Parathyroid adenoma (tissue), 2 donors: ENCODE data around the gene CHD3.
A peak's percentile ranks its signal among the peaks of the same experiment; 100 is the strongest.

Experiments used
- H2AFZ ChIP-seq: fragments of 300-600 bp; sonication (generic); one replicate; pipeline ENCODE4 v1.7.0; 2017; ENCODE audit warnings: antibody characterized with exemption, mild to moderate bottlenecking
- H3K27ac ChIP-seq: fragments of 300-600 bp; sonication (generic); one replicate; pipeline ENCODE4 v1.7.0; 2017
- H3K27me3 ChIP-seq: fragments of 300-600 bp; sonication (generic); one replicate; pipeline ENCODE4 v1.7.0; 2017; ENCODE audit warnings: low read length; ENCODE audit not compliant: control insufficient read depth, insufficient read depth
- H3K36me3 ChIP-seq: fragments of 300-600 bp; sonication (generic); one replicate; pipeline ENCODE4 v1.7.0; 2017; ENCODE audit warnings: low read length; ENCODE audit not compliant: control insufficient read depth, insufficient read depth
- H3K4me1 ChIP-seq: fragments of 300-600 bp; sonication (generic); one replicate; pipeline ENCODE4 v1.7.0; 2017; ENCODE audit warnings: control low read depth
- H3K4me2 ChIP-seq: fragments of 300-600 bp; sonication (generic); one replicate; pipeline ENCODE4 v1.7.0; 2017; ENCODE audit warnings: low read length
- H3K4me3 ChIP-seq: fragments of 300-600 bp; sonication (generic); one replicate; pipeline ENCODE4 v1.7.0; 2017; ENCODE audit warnings: low read depth, low read length
- H3K79me2 ChIP-seq: fragments of 300-600 bp; sonication (generic); one replicate; pipeline ENCODE4 v1.7.0; 2017; ENCODE audit warnings: control low read depth
- H3K9ac ChIP-seq: fragments of 300-600 bp; sonication (generic); one replicate; pipeline ENCODE4 v1.7.0; 2017; ENCODE audit warnings: mild to moderate bottlenecking
- H3K9me3 ChIP-seq: fragments of 300-600 bp; sonication (generic); one replicate; pipeline ENCODE4 v1.7.0; 2017; ENCODE audit warnings: low read length; ENCODE audit not compliant: control insufficient read depth
- TF ChIP-seq, protein P1 (sequence below): fragments of 300-600 bp; sonication (generic); IDR thresholded peaks from one replicate; pipeline ENCODE4 v1.7.0; 2017; ENCODE audit warnings: antibody characterized with exemption, mild to moderate bottlenecking
- donor health status: primary hyperparathyroidism.

Gene CHD3

DNA sequence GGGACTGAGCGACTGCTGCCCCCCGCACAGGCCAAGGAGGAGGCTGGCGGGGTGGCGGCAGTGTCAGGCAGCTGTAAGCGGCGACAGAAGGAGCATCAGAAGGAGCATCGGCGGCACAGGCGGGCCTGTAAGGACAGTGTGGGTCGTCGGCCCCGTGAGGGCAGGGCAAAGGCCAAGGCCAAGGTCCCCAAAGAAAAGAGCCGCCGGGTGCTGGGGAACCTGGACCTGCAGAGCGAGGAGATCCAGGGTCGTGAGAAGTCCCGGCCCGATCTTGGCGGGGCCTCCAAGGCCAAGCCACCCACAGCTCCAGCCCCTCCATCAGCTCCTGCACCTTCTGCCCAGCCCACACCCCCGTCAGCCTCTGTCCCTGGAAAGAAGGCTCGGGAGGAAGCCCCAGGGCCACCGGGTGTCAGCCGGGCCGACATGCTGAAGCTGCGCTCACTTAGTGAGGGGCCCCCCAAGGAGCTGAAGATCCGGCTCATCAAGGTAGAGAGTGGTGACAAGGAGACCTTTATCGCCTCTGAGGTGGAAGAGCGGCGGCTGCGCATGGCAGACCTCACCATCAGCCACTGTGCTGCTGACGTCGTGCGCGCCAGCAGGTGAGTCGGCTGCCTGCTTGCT lies 39.3 kb upstream of the CHD3 start:
- Histone ChIP-seq H3K79me2 (peaks cover under 1% of the 10 kb centered on the region), H3K4me1 (peaks cover 13% of the 10 kb centered on the region), H3K9me3 (no peaks in the 10 kb centered on the region), H3K4me2 (no peak overlapping the region), H3K9ac (no peak overlapping the region), H3K27ac (no peak overlapping the region), H3K36me3 (no peaks in the 10 kb centered on the region), H3K4me3 (no peak overlapping the region), H2AFZ (no peak overlapping the region), H3K27me3 (no peaks in the 10 kb centered on the region)
- TF ChIP-seq, protein P1, sequence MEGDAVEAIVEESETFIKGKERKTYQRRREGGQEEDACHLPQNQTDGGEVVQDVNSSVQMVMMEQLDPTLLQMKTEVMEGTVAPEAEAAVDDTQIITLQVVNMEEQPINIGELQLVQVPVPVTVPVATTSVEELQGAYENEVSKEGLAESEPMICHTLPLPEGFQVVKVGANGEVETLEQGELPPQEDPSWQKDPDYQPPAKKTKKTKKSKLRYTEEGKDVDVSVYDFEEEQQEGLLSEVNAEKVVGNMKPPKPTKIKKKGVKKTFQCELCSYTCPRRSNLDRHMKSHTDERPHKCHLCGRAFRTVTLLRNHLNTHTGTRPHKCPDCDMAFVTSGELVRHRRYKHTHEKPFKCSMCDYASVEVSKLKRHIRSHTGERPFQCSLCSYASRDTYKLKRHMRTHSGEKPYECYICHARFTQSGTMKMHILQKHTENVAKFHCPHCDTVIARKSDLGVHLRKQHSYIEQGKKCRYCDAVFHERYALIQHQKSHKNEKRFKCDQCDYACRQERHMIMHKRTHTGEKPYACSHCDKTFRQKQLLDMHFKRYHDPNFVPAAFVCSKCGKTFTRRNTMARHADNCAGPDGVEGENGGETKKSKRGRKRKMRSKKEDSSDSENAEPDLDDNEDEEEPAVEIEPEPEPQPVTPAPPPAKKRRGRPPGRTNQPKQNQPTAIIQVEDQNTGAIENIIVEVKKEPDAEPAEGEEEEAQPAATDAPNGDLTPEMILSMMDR, result no peak

DNA sequence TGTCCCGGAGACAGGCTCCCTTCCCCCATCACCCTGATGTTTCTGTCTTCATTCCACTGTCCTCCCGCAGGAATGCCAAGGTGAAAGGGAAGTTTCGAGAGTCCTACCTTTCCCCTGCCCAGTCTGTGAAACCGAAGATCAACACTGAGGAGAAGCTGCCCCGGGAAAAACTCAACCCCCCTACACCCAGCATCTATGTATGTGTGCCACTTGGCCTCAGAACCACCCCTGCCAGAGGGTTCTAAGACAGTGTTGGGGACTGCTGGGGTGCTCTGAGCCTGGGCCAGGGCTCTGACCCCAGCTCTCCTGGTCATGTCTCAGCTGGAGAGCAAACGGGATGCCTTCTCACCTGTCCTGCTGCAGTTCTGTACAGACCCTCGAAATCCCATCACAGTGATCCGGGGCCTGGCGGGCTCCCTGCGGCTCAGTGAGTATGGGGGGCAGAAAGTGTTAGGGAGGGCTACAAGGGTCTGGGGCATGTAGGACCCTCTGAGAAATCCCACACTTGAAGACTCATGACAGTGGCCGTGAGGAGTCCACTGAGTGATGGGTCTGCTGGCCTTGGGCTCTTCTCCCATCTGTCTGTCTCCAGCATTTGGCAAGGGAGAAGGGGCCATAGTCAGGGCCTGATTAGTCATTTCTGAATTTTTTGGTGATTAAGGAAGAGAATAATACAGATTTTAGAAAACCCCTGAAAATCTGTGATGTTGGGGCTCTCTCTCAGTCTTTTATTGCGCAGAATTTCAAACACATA lies 38.7 kb upstream of the CHD3 start:
- Histone ChIP-seq H3K4me1 (peaks cover 13% of the 10 kb centered on the region), H3K4me3 (no peak overlapping the region), H3K79me2 (no peaks in the 10 kb centered on the region), H3K9me3 (no peaks in the 10 kb centered on the region), H2AFZ (no peak overlapping the region), H3K9ac (no peak overlapping the region), H3K27me3 (no peaks in the 10 kb centered on the region), H3K36me3 (no peaks in the 10 kb centered on the region), H3K27ac (no peak overlapping the region), H3K4me2 (no peak overlapping the region)
- TF ChIP-seq, protein P1, result no peak

- H3K27ac ChIP-seq, result no peak overlapping the region
- peak overlapping the region; percentile 66 for H3K4me2 ChIP-seq
- H3K9me3 ChIP-seq, result no peaks in the 10 kb centered on the region
- no peaks in the 10 kb centered on the region for H3K79me2 ChIP-seq
- no peaks in the 10 kb centered on the region for H3K27me3 ChIP-seq
- H3K4me3 ChIP-seq, result peak overlapping the region; percentile 29
- no peak overlapping the region for H3K9ac ChIP-seq
- H3K4me1 ChIP-seq, result peaks cover 7% of the 10 kb centered on the region
- no peaks in the 10 kb centered on the region for H3K36me3 ChIP-seq
- TF ChIP-seq, protein P1, result no peak
- H2AFZ ChIP-seq, result no peak overlapping the region
These were observed 37.7 kb upstream of the CHD3 start for GRCh38 chr17:7850701-7851437.

DNA sequence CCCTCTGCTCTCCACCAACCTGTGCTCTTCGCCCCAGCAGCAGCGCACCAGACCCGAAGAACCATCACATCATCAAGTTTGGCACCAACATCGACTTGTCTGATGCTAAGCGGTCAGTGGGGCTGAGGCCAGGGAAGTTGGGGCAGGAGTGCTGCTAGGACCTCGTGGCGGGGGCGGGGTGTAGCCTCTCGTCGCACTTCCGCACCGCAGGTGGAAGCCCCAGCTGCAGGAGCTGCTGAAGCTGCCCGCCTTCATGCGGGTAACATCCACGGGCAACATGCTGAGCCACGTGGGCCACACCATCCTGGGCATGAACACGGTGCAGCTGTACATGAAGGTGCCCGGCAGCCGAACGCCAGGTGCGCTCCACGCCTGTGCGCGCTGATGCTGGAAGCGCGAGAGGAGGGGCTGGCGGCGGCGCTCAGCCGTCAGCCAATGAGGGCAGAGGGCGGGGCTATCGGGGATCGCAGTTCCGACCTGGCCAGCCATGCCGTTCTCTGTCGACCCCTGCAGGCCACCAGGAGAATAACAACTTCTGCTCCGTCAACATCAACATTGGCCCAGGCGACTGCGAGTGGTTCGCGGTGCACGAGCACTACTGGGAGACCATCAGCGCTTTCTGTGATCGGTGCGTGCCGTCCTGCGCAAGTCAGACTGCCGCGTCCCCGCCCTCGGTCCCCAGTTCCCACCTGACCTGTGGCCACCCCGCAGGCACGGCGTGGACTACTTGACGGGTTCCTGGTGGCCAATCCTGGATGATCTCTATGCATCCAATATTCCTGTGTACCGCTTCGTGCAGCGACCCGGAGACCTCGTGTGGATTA lies 36.9 kb upstream of the CHD3 start:
- H3K9ac ChIP-seq, result no peak overlapping the region

More for the DNA sequence above, 36.9 kb upstream of the CHD3 start:
- no peak overlapping the region for H2AFZ ChIP-seq
- no peaks in the 10 kb centered on the region for H3K36me3 ChIP-seq
- no peaks in the 10 kb centered on the region for H3K27me3 ChIP-seq
- no peaks in the 10 kb centered on the region for H3K9me3 ChIP-seq
- H3K4me1 ChIP-seq, result peaks cover 15% of the 10 kb centered on the region
- TF ChIP-seq, protein P1, result peak; percentile 100
- peak overlapping the region; percentile 29 for H3K4me3 ChIP-seq
- H3K27ac ChIP-seq, result peak overlapping the region; percentile 16
- peak overlapping the region; percentile 66 for H3K4me2 ChIP-seq
- H3K79me2 ChIP-seq, result no peaks in the 10 kb centered on the region
